Measurements from ENCODE around the gene PHIP.

DNA sequence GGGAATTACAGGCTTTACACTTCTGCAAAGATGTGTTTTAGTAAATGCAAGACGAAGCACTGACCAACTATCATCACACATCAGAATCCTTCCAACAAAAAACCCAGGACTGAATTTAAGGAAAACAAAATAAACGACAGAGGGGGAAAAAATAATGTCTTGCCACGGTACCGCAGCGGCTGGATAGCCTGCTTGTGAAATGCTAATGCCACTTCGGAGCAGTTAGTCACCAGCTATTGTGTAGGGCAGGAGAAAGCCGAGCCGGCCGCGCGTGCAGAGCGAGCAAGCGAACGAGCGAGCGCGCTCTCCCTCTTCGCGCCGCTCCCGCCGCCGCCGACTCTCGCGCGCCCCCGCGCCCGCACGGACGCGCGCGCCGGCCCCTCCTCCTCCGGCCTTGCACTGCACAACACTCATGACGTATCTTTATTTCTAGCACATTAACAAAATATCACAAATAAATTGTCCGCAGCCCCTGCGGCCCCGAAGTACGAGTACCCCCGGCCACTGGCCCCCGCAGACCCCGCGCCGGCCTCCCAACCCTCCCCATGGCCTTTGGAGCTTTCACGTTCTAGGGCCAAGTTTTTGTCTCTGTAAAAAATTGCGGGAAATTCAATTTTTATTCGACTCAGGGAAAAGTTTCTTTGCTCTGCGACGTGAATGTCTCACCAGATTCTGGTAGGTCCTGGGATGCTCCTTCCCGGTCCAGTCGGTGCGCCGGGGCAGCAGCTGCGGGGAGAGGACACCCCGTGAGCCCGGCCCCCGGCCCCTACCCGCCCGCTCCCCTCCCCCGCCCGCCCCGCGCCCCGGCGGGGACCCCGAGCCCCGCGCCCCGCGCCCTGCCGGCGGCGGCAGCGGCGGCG, 1.0 kb downstream of the PHIP start:
- TF ChIP-seq, protein P1, sequence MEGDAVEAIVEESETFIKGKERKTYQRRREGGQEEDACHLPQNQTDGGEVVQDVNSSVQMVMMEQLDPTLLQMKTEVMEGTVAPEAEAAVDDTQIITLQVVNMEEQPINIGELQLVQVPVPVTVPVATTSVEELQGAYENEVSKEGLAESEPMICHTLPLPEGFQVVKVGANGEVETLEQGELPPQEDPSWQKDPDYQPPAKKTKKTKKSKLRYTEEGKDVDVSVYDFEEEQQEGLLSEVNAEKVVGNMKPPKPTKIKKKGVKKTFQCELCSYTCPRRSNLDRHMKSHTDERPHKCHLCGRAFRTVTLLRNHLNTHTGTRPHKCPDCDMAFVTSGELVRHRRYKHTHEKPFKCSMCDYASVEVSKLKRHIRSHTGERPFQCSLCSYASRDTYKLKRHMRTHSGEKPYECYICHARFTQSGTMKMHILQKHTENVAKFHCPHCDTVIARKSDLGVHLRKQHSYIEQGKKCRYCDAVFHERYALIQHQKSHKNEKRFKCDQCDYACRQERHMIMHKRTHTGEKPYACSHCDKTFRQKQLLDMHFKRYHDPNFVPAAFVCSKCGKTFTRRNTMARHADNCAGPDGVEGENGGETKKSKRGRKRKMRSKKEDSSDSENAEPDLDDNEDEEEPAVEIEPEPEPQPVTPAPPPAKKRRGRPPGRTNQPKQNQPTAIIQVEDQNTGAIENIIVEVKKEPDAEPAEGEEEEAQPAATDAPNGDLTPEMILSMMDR (IDR thresholded peaks at IDR 0.05): peak in 1 of 5 experiments; percentile 33
- peak in 1 of 2 donors; percentile 80 for TF ChIP-seq EP300 (IDR thresholded peaks at IDR 0.05)
- TF ChIP-seq POLR2A (IDR thresholded peaks at IDR 0.05): peak; percentile 51 to 59
